ENCODE measurements around the gene GNLY. TPM values are rescaled to one million over a fixed set of nuclear protein-coding genes. Genes with fewer than 3 reads are reported as not detected.

GNLY gene
- total RNA-seq, 1 donor from 2014 or later, result 3.2 TPM

DNA sequence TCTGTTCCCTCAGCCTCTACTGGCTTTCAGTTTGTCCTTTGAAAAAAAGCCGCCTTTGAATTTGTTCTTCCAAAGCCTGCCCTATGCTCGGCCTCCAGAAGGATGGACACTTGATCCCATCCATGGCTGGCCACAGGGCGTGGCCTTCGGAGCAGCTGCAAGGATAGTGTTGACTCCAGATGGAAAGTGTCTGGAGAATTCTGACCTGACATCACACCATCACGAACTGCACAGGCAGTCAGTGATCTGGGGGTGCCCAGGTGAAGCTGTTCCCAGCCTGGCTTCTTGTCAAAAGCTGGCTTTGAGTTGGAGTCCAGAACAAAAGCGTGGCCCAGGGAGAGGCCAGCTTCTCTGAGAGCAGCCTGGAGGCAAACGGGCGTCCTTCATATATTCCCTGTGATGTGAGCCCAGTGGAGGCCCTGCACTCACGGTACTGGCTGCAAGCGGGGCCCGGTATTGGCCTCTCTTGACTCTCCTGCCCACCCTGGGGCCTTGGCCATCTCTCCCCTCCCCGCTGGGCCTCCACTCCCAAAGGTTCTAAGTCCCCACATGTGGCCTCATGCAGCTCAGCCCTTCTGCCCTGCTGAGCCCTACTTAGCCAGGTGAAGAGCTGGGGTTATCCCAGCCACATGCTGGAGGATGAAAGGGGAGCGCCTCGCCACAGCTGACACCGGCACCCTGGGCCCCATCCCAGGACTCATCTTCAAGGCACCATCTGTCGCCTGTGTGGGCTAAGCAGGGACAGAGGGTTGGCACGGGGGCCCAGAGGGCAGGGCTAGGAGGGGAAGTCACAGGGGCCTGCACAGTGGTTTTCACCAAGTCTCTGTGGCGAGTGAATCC lies 39.2 kb downstream of the GNLY start:
- H3K27me3 ChIP-seq, result no peaks in the 10 kb centered on the region
- H3K9me3 ChIP-seq, result no peaks in the 10 kb centered on the region
- intact Hi-C loops (cut with DNase I), result no loop called here
- H3K27ac ChIP-seq, result peak overlapping the region; percentile 49
- peaks cover 58% of the 10 kb centered on the region for H3K4me1 ChIP-seq
- no peak for DNase-seq (ENCODE audit: extremely low spot score in 2 of 2)
- H3K4me3 ChIP-seq, result no peak overlapping the region
- no peaks in the 10 kb centered on the region for H3K36me3 ChIP-seq
- no peak for TF ChIP-seq POLR2A (IDR thresholded peaks at IDR 0.05)
- TF ChIP-seq POLR2AphosphoS5 (IDR thresholded peaks at IDR 0.05; ENCODE audit: insufficient read depth in 1 of 2, low read depth in 1 of 2), result no peak
- TF ChIP-seq, protein P1, sequence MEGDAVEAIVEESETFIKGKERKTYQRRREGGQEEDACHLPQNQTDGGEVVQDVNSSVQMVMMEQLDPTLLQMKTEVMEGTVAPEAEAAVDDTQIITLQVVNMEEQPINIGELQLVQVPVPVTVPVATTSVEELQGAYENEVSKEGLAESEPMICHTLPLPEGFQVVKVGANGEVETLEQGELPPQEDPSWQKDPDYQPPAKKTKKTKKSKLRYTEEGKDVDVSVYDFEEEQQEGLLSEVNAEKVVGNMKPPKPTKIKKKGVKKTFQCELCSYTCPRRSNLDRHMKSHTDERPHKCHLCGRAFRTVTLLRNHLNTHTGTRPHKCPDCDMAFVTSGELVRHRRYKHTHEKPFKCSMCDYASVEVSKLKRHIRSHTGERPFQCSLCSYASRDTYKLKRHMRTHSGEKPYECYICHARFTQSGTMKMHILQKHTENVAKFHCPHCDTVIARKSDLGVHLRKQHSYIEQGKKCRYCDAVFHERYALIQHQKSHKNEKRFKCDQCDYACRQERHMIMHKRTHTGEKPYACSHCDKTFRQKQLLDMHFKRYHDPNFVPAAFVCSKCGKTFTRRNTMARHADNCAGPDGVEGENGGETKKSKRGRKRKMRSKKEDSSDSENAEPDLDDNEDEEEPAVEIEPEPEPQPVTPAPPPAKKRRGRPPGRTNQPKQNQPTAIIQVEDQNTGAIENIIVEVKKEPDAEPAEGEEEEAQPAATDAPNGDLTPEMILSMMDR (IDR thresholded peaks at IDR 0.05), result no peak

DNA sequence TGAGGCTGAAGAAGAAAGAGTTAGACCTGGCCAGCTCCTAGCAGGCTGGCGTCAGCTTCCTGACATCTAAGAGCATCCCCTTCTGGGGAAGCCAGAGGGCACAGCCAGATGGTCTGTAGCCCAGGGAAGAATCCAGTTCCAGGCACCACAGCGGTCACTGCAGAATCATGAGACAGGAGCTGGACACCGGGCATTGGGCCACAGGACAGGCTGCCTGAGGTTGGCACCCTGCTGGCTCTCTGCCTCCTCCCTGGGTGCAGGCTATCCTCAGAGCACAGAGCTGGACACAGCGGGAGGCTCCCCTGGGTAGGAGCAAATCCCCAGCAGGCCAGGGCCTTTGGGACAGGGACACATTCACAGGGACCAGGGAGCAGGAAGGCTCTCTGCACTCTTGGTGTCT lies 39.9 kb downstream of the GNLY start:
- no peak for TF ChIP-seq POLR2AphosphoS5 (IDR thresholded peaks at IDR 0.05; ENCODE audit: insufficient read depth in 1 of 2, low read depth in 1 of 2)
- no peak for TF ChIP-seq POLR2A (IDR thresholded peaks at IDR 0.05)
- TF ChIP-seq, protein P1 (IDR thresholded peaks at IDR 0.05), result no peak
- no peak for DNase-seq (ENCODE audit: extremely low spot score in 2 of 2)
- no peaks in the 10 kb centered on the region for H3K9me3 ChIP-seq
- no peaks in the 10 kb centered on the region for H3K27me3 ChIP-seq
- intact Hi-C loops (cut with DNase I), result no loop called here
- H3K4me3 ChIP-seq, result no peak overlapping the region
- no peaks in the 10 kb centered on the region for H3K36me3 ChIP-seq
- H3K27ac ChIP-seq, result peak overlapping the region; percentile 49
- peaks cover 53% of the 10 kb centered on the region for H3K4me1 ChIP-seq

DNA sequence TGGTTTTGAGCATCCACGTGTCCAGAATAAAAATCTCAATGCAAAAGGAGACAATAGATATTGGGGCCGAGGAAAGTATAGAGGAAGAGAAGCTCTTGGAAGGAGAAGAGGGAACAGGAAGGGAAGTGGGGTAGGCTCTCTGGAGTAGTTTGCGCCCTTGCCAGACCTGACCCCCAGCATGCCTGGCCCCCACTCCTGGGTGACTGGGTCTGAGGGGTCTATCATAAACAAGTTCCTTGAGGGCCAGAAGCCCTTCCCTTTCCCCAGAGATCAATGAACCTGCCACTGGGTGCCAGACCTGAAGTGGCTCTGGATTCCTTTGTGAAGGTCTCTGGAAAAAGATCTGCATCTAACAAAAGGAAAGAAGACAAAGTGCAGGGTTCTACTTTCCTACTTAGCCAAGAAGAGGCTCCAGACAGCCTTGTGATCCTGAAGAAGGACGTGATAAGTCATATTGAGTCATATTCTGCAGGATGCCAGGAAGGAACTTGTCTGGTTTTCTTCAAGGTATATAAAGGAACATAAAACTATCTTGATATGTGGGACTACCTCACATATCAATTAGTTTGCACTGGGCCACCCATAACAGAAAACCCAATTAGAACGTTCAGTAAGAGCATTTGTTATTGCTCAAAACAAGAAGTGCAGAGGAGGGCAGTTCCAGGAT lies 40.9 kb downstream of the GNLY start:
- Histone ChIP-seq H3K4me3 (no peak overlapping the region), H3K27me3 (no peaks in the 10 kb centered on the region), H3K9me3 (no peaks in the 10 kb centered on the region), H3K36me3 (no peaks in the 10 kb centered on the region), H3K4me1 (peaks cover 50% of the 10 kb centered on the region), H3K27ac (peak overlapping the region; percentile 93)
- intact Hi-C loops (cut with DNase I), result loop anchor here (5.0 kb wide), 1 partner anchor 57 kb away; no protein-coding TSS in a partner anchor
- TF ChIP-seq POLR2AphosphoS5 (IDR thresholded peaks at IDR 0.05; ENCODE audit: insufficient read depth in 1 of 2, low read depth in 1 of 2) (no peak), POLR2A (IDR thresholded peaks at IDR 0.05) (no peak)
- TF ChIP-seq, protein P1 (IDR thresholded peaks at IDR 0.05), result no peak
- no peak for DNase-seq (ENCODE audit: extremely low spot score in 2 of 2)

DNA sequence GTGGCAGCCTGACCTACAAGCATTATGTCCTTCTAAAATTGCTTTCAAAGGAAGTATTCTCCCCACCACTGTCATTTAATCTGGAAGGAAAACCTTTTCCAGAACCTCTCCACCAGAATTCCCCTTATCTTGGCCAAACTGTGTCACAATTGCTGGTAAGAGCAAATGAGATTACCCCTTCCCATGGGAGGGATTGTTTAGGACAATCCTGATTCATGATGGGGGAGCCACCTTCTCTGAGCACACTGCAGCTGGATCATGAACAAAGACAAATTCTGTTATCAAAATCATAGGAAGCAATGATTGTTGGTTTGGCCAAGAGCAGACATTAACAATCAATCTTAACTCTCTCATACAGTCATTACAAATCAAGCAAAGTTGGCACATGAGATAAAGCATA lies 41.5 kb downstream of the GNLY start:
- H3K27ac ChIP-seq, result peak overlapping the region; percentile 93
- H3K36me3 ChIP-seq, result no peaks in the 10 kb centered on the region
- no peaks in the 10 kb centered on the region for H3K27me3 ChIP-seq
- no peaks in the 10 kb centered on the region for H3K9me3 ChIP-seq
- no peak overlapping the region for H3K4me3 ChIP-seq
- peaks cover 56% of the 10 kb centered on the region for H3K4me1 ChIP-seq
- TF ChIP-seq, protein P1 (IDR thresholded peaks at IDR 0.05), result no peak
- TF ChIP-seq POLR2A (IDR thresholded peaks at IDR 0.05), result no peak
- TF ChIP-seq POLR2AphosphoS5 (IDR thresholded peaks at IDR 0.05; ENCODE audit: insufficient read depth in 1 of 2, low read depth in 1 of 2), result no peak
- intact Hi-C loops (cut with DNase I), result loop anchor here (5.0 kb wide), 1 partner anchor 57 kb away; no protein-coding TSS in a partner anchor
- no peak for DNase-seq (ENCODE audit: extremely low spot score in 2 of 2)

All from vagina (tissue), 2 donors.